Caco-2 (cell line): ENCODE measurements around the gene CSTPP1. TPM values are rescaled to one million over a fixed set of nuclear protein-coding genes. Genes with fewer than 3 reads are reported as not detected.

Experiments
- BruUV-seq: library from RNA; stranded (reverse); fragments of 400-500 nt; replicated peaks from 2 replicates; lab custom pipeline; 2021; lab: Mats Ljungman, UMichigan
- CTCF ChIA-PET: fragments of 300-600 bp; sonication (Branson Sonifier 250); formaldehyde crosslinking; loops from one replicate; lab custom pipeline; 2022; ENCODE audit warnings: antibody characterized with exemption; lab: Charles Lee
- POLR2A ChIA-PET: fragments of 300-600 bp; sonication (Branson Sonifier 250); formaldehyde crosslinking; loops from one replicate; lab custom pipeline; 2022; ENCODE audit warnings: antibody characterized with exemption; lab: Charles Lee
- DNase-seq, 2 experiments: peaks; one replicate each; pipeline versions ENCODE4 v3.0.0 to v3.0.0-alpha.2; 2020 to 2022
- H3K27me3 ChIP-seq: replicated peaks from 2 replicates; pipeline ENCODE4 v1.6.0; 2011; ENCODE audit warnings: low read length; ENCODE audit not compliant: control insufficient read depth, insufficient read depth
- H3K36me3 ChIP-seq: 2 replicates; pipeline ENCODE4 v1.5.1; 2011; ENCODE audit warnings: low read length; ENCODE audit not compliant: control insufficient read depth, insufficient read depth
- H3K4me1 ChIP-seq: fragments of 250-450 bp; sonication (Bioruptor Pico); 2 replicates; pipeline ENCODE4 v1.5.1; 2020; ENCODE audit warnings: mild to moderate bottlenecking
- H3K4me3 ChIP-seq: 2 replicates; pipeline ENCODE4 v1.5.1; 2011; ENCODE audit warnings: low read depth, mild to moderate bottlenecking, control low read depth, low read length
- H3K9me3 ChIP-seq: fragments of 250-450 bp; sonication (Bioruptor Pico); 2 replicates; pipeline ENCODE4 v1.5.1; 2020; ENCODE audit warnings: mild to moderate bottlenecking, moderate library complexity
- H3K27ac Mint-ChIP-seq: one replicate; pipeline ENCODE4 v1.8.0; 2022; ENCODE audit warnings: mixed read lengths; ENCODE audit not compliant: unreplicated experiment
- H3K27me3 Mint-ChIP-seq: one replicate; pipeline ENCODE4 v1.8.0; 2022; ENCODE audit warnings: mixed read lengths; ENCODE audit not compliant: insufficient read depth, unreplicated experiment
- H3K36me3 Mint-ChIP-seq: one replicate; pipeline ENCODE4 v1.8.0; 2022; ENCODE audit warnings: mild to moderate bottlenecking, mixed read lengths; ENCODE audit not compliant: insufficient read depth, unreplicated experiment
- H3K4me1 Mint-ChIP-seq: one replicate; pipeline ENCODE4 v1.8.0; 2022; ENCODE audit warnings: low read depth, mixed read lengths; ENCODE audit not compliant: unreplicated experiment
- H3K4me3 Mint-ChIP-seq: one replicate; pipeline ENCODE4 v1.8.0; 2022; ENCODE audit warnings: mild to moderate bottlenecking, moderate library complexity, mixed read lengths; ENCODE audit not compliant: unreplicated experiment
- H3K9me3 Mint-ChIP-seq: one replicate; pipeline ENCODE4 v1.8.0; 2022; ENCODE audit warnings: mixed read lengths; ENCODE audit not compliant: unreplicated experiment
- intact Hi-C: fragments of 100-400 bp; cut with micrococcal nuclease; formaldehyde crosslinking; loops from one replicate; pipeline ENCODE4 v1.10.0; 2022; ENCODE audit not compliant: unreplicated experiment
- total RNA-seq: library from RNA; stranded (reverse); gene quantifications from 2 replicates; pipeline ENCODE4 v1.2.3, GENCODE V29; 2022
- TF ChIP-seq, protein P1 (sequence below), 2 experiments: fragments of 200-600 bp in 1 of 2; IDR thresholded peaks; 1 replicate in 1 of 2; 2 replicates in 1 of 2; pipeline versions ENCODE4 v1.5.1 to v1.8.0; 2011 to 2022; ENCODE audit warnings: antibody characterized with exemption in 1 of 2, control low read depth in 1 of 2, inconsistent platforms in 1 of 2, low read depth in 1 of 2, low read length in 1 of 2, mild to moderate bottlenecking in 1 of 2, moderate library complexity in 1 of 2; ENCODE audit not compliant: insufficient read depth in 1 of 2, severe bottlenecking in 1 of 2, unreplicated experiment in 1 of 2

Gene CSTPP1
- total RNA-seq, 1 experiment from 2014 or later, result 22.9 TPM

DNA sequence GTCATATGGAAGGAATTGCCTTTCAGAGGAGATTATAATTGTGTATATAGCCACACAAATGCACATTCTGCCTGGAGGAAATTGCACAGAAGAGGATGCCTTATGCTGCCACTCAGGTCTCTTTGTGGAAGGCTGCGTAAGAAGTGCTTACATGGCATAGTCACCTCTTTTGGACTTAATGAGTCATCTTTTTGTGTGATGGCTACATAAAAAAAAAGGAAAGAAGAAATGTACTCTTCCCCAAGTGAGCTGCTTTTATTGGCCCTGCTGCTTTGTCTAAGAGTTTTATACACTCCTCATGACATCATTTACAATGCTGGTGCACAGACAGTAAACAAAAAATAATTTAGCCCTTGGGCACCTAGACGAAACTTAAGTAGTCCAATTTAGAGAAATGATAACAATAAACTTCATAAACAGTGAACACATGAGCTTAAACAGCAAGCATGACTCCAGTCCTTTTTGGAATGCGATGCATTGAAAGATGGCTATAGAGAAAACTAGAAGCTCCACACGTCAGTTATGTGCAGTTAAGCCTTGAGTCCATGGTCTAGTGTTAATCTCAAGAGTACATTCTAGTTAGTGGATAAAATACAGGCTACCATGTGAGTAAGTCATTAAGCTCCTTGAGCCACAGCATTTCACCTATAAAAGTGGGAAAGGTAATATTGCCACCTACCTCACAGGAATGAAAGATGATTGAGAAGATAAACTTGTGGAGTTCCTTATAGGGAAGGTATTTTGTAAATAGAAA, 12.0 kb downstream of the CSTPP1 start:
- no peak for DNase-seq
- H3K9me3 Mint-ChIP-seq, result no peaks in the 10 kb centered on the region
- H3K36me3 Mint-ChIP-seq, result peaks cover 6% of the 10 kb centered on the region
- no peak overlapping the region for H3K4me3 Mint-ChIP-seq
- H3K4me1 Mint-ChIP-seq, result peaks cover 7% of the 10 kb centered on the region
- Histone ChIP-seq H3K36me3 (no peaks in the 10 kb centered on the region), H3K27me3 (no peaks in the 10 kb centered on the region), H3K9me3 (no peaks in the 10 kb centered on the region), H3K4me3 (no peak overlapping the region), H3K4me1 (peaks cover 26% of the 10 kb centered on the region)
- intact Hi-C loops, result no loop called here
- POLR2A ChIA-PET, result no interaction called here
- CTCF ChIA-PET, result no interaction called here
- H3K27me3 Mint-ChIP-seq, result no peaks in the 10 kb centered on the region
- no peak overlapping the region for H3K27ac Mint-ChIP-seq
- BruUV-seq, result no TSS peak
- TF ChIP-seq, protein P1, sequence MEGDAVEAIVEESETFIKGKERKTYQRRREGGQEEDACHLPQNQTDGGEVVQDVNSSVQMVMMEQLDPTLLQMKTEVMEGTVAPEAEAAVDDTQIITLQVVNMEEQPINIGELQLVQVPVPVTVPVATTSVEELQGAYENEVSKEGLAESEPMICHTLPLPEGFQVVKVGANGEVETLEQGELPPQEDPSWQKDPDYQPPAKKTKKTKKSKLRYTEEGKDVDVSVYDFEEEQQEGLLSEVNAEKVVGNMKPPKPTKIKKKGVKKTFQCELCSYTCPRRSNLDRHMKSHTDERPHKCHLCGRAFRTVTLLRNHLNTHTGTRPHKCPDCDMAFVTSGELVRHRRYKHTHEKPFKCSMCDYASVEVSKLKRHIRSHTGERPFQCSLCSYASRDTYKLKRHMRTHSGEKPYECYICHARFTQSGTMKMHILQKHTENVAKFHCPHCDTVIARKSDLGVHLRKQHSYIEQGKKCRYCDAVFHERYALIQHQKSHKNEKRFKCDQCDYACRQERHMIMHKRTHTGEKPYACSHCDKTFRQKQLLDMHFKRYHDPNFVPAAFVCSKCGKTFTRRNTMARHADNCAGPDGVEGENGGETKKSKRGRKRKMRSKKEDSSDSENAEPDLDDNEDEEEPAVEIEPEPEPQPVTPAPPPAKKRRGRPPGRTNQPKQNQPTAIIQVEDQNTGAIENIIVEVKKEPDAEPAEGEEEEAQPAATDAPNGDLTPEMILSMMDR (IDR thresholded peaks at IDR 0.05; ENCODE audit: insufficient read depth in 1 of 2, low read depth in 1 of 2, low read length in 1 of 2, severe bottlenecking in 1 of 2, unreplicated experiment in 1 of 2), result no peak

- H3K4me1 Mint-ChIP-seq, result peaks cover 7% of the 10 kb centered on the region
- BruUV-seq, result no TSS peak
- TF ChIP-seq, protein P1 (IDR thresholded peaks at IDR 0.05; ENCODE audit: insufficient read depth in 1 of 2, low read depth in 1 of 2, low read length in 1 of 2, severe bottlenecking in 1 of 2, unreplicated experiment in 1 of 2), result no peak
- Histone ChIP-seq H3K4me1 (peaks cover 26% of the 10 kb centered on the region), H3K27me3 (no peaks in the 10 kb centered on the region), H3K4me3 (no peak overlapping the region), H3K9me3 (no peaks in the 10 kb centered on the region), H3K36me3 (no peaks in the 10 kb centered on the region)
- H3K27ac Mint-ChIP-seq, result no peak overlapping the region
- no peak for DNase-seq
- H3K4me3 Mint-ChIP-seq, result no peak overlapping the region
- intact Hi-C loops, result no loop called here
- peaks cover 6% of the 10 kb centered on the region for H3K36me3 Mint-ChIP-seq
- POLR2A ChIA-PET, result no interaction called here
- no peaks in the 10 kb centered on the region for H3K9me3 Mint-ChIP-seq
- no peaks in the 10 kb centered on the region for H3K27me3 Mint-ChIP-seq
- CTCF ChIA-PET, result no interaction called here
These were observed 12.7 kb downstream of the CSTPP1 start for GRCh38 chr11:46949297-46949696.

DNA sequence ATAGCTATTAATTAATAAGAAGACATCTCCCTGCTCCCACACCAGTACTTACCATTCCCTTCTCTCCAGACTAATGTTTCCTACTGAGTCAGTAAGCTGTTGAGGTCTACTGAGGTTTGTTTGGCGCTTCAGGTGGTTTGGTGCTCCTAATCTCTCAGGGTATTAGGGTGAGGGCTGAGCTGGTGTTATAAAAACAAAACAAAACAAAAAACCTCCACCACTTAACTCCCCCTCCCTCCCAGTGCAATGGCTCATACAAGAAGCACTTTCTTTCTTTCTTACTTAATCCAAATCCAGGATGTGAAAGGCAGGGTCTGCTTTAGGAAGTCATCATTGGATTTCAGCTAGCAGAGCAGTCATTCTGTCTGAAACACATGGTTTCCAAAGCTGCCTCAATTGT, 15.3 kb downstream of the CSTPP1 start:
- no peaks in the 10 kb centered on the region for H3K27me3 ChIP-seq
- Mint-ChIP-seq H3K4me3 (no peak overlapping the region), H3K27ac (no peak overlapping the region), H3K36me3 (no peaks in the 10 kb centered on the region), H3K27me3 (no peaks in the 10 kb centered on the region), H3K4me1 (peaks cover 7% of the 10 kb centered on the region), H3K9me3 (no peaks in the 10 kb centered on the region)
- POLR2A ChIA-PET, result no interaction called here
- DNase-seq, result no peak
- CTCF ChIA-PET, result no interaction called here
- no TSS peak for BruUV-seq
- TF ChIP-seq, protein P1 (IDR thresholded peaks at IDR 0.05; ENCODE audit: insufficient read depth in 1 of 2, low read depth in 1 of 2, low read length in 1 of 2, severe bottlenecking in 1 of 2, unreplicated experiment in 1 of 2), result no peak
- intact Hi-C loops, result no loop called here
- H3K4me1 ChIP-seq, result peaks cover 22% of the 10 kb centered on the region
- H3K4me3 ChIP-seq, result no peak overlapping the region
- no peaks in the 10 kb centered on the region for H3K9me3 ChIP-seq
- no peaks in the 10 kb centered on the region for H3K36me3 ChIP-seq
